Stimulated activated CD4-positive, alpha-beta T cell treated with anti-CD3 and anti-CD28 coated beads, Interleukin-1b, Interleukin-23, amount 100 ng/mL, for 4 hours (primary cell): ENCODE data around the gene ACIN1.

ENCODE experiments used
- DNase-seq, 2 donors: peaks; one replicate each; pipeline ENCODE4 v3.0.0-alpha.2; 2020; ENCODE audit warnings: low read depth in 2 of 2

Gene ACIN1

GRCh38 chr14:23104591-23105347 is 9.8 kb upstream of the ACIN1 start, which contains the start of gene CIROP:
Gene CIROP, minus strand, starts transcription at chr14:23104989. Its CDS starts 69 bp downstream, at chr14:23104920.
- DNase-seq, result no peak

DNA sequence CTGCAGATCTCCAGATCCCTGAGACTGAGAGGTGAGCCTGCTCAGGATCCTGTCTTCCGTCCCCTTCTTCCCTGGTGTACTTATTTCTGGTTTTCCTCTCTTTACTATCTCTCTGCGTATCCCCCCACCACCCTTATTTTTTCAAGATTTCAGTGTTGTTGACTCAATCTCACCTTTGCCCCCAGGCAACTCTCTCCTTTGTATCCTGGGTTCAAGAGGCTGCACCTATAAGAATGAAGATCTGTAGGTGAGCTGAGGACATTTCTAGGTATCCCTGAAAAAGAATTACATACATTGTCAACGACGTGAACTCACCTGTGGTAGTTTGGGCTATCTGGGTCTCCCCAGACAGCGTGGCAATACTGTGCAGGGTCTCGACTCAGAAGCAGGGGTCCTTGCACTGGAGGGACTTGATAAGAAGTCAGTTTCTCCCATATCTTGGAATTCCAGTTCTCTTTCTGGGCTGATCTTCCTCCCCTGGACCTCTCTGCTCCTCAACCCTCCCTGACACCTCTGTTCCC is 9.2 kb upstream of the ACIN1 start:
- DNase-seq, result no peak

DNA sequence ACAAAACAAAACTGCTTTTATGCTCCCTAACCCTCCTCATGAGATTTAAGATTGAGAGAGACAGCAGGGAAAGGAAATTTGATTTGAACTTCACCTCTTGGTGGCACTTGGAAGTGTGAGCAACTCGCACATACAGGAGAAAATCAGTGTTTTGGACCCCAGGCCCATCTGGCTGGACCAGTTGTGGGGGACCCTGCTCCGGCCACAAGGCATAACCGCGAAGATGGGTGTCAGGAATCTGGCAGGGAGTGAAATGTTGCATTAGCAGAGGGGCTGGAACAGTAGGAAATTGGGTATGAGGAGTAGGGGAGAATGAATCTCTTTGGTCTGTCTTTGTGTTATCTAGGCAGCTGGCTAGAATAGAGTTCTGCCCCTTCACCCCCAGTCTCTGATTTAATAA is 8.6 kb upstream of the ACIN1 start:
- no peak for DNase-seq

DNA sequence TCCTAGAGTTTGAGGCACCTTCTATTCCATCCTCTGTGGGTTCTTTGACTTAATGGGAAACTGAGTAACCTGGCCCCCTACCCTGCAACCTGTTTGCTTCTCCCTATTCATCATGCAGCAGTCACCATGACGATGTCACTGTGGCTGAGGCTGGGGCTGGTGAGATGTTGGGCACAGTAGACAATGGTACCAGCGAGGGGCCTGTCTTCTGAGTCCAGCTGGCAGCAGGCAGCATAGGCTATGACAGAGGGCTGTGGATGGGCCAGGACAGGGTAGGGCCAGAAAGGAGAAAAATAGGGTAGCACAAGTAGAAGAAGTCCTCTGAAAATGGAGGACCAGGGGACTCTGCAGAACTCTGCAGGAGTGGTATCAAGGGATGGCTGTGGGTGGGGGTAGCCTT is 7.9 kb upstream of the ACIN1 start:
- no peak for DNase-seq

- no peak for DNase-seq
Observed at GRCh38 chr14:23101986-23102625, 7.2 kb upstream of the ACIN1 start.

DNA sequence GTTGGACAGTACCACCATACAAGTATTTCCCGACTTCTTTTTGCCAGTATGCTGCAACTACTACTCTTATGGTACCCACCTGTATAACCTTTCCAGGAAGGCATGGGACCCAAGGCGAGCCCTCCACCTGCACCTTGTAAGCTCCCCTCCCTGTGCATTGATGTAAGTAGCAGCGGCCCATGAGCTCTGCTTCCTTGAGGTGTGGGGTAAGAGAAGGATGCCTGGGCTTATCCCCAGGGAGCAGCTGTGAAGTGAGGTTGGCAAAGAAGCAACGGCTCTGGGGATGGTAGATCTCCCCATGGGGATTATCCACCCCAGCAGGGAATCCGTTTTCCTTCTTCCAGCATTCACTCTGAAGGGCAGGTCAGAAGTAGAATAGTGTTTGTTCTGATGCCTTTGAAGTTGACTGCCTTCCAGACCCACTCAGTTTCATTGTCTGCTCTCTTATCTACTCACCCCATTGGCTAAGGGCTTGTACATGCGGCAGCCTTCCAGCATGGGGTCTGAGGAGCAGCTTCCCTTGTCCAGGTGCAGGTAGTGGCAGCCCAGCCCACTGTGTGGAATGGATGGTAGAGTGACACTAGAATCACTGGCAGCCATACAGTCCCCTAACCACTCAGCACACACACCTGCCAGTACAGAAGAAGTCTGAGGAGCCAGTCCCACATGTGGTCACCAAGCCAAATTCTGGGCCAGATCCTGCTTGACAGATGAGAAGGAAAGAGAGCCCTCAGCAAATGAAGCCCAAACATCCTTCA is 6.5 kb upstream of the ACIN1 start:
- no peak for DNase-seq

DNA sequence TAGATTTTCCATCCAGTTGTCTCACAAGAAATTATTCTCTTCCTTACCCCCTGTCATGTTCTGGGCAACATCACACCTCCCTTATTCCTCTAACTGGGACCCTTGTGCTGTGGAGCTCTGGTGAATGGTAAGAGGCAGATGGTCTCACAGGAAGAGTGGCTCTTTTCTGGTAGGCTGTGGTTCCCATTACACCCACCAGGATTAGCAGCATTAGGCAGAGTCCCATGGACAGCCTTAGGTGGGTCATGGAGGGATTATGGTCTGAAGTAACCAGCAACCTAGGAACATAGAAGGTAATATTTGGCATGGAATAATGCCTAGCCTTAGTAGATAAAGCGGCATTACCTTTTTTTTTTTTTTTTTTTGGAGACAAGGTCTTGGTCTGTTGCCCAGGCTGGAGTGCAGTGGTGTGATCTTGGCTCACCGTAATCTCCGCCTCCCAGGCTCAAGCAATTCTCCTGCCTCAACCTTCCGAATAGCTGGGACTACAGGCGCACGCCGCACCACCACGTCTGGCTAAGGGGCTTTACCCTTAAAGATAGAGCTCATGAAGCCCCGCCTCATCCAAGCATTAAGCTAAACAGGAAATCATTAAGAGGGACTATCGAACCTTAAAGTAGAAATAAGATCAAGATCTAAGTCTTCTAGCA is 4.4 kb upstream of the ACIN1 start:
- DNase-seq, result no peak

DNA sequence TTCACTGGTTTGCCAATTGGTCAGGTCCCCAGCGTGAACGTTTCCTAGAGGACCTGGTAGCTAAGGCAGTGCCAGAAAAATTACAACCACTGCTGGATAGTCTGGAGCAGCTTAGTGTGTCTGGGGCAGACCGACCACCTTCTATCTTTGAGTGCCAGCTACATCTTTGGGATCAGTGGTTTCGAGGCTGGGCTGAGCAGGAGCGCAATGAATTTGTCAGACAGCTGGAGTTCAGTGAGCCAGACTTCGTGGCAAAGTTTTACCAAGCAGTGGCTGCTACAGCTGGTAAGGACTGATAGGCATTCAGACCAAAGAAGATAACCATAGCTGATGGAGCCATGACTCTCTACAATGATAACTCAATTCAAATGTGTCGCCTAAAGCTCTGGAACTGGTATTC is 2.9 kb upstream of the ACIN1 start:
- no peak for DNase-seq

DNA sequence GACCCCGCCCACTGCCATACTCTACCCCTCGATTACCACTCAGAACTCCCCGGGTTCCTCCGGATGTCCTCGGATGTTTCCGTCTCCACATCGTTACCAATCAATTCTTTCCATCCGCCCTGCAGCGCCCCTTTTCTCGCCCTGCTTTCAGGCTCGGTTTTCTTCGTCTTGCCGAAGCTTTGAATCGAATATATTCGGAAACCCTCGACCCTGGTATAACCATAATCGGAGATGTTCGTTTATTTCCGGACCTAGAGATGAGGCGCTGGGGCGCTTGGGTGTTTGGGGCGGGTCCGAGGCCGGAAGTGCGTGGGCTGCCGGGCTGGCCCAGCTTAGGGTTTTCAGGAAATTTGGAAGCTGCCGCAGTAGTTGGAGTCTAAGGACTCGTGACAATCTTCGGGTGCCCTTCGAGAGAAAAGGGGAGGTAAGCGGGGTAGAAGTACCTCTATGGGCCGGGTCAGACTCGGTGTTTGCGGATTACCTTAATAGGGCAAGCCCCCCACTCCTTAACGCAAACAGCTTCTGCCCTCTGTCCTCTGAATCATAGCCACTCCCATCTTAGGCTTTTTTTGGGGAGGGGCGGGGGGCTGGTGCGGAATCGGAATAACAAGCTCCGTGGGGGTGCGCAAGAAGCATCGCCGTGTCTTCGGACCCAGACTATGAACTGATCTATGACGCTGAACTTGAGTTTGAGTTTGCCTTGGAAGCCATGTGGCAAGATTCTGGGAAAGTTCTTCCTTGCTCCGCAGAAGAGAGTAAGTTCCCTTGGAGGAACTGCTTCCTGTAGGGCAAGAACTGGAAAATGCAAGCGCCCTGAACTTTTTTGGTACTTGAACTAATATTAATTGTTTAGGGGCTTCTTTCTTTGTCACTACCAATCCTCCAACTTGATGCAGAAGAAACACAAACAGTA is 516 bp upstream of the ACIN1 start, which contains the start of gene C14orf119:
Gene C14orf119, plus strand, starts transcription at position 310 of the 913 bp plus-strand sequence. CDS start 2,154 bp downstream, outside the sequence.
- peak; percentile 78 to 98 for DNase-seq

DNA sequence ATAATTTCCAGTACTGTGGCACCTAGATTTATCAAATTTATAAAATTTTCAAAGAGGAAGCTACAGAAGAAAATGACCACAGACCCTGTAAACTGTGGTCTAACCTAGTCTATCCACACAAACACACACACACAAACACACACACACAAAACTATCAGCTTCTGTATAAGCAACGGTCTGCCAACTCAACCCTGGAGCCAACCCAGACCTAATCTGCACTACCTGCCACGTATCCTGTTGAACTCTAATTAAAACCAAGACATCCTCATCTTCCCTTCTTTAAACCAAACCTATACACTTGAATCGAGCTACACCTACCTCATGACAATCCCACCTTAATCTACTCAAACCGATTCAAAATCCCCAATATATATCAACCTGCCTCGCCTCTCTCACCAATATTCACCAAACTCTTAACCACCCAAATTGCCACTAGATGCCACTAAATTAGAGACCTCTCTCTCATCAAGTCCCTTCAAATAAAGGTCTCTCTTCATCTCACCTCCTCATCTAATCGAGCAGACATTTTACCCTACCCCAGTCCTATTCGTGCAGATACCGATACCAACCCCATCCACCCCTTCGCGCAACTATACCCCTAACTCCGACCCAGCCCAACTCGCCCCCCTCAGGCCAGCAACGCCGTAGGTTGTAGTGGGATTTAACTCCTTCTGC is 808 bp downstream of the ACIN1 start:
- no peak for DNase-seq

DNA sequence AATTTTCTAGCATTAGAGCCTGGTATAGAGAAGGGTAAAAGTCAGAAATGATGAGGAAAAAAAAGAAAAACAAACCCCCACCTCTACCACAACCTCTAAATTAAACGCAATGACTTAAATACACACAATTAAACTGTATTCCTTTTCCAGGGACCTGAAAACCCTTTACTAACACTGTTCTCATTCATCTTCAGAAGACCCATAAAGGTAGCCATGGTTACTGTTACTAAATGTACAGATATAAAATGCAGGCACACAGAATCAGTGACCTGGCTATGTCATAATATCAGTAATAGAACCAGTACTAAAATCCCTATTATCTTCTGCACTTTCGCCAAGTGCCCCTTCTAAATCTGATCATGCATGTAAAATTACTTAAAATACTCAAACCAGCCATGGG is 1.4 kb downstream of the ACIN1 start:
- no peak for DNase-seq

DNA sequence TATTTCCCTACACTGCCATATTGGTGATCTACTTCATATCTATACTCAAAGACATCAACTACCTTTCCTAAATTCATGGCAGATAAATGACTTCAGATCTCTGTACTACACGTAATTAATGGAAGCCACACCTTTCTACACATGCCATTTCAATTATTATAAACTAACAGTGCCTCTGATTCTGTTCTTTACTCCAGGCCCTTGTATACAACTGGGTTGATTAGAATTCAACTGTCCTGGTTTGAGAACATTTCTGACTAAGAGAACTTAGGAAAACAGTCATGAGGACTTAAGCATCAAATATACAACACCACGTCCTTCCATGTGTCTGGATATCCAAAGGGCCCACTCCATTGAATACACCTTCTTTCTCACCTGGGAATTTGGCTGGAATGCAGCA is 1.8 kb downstream of the ACIN1 start:
- DNase-seq, result no peak

GRCh38 chr14:23091294-23092225 is 3.4 kb downstream of the ACIN1 start:
- no peak for DNase-seq

GRCh38 chr14:23090254-23090636 is 4.7 kb downstream of the ACIN1 start:
- DNase-seq, result no peak

DNA sequence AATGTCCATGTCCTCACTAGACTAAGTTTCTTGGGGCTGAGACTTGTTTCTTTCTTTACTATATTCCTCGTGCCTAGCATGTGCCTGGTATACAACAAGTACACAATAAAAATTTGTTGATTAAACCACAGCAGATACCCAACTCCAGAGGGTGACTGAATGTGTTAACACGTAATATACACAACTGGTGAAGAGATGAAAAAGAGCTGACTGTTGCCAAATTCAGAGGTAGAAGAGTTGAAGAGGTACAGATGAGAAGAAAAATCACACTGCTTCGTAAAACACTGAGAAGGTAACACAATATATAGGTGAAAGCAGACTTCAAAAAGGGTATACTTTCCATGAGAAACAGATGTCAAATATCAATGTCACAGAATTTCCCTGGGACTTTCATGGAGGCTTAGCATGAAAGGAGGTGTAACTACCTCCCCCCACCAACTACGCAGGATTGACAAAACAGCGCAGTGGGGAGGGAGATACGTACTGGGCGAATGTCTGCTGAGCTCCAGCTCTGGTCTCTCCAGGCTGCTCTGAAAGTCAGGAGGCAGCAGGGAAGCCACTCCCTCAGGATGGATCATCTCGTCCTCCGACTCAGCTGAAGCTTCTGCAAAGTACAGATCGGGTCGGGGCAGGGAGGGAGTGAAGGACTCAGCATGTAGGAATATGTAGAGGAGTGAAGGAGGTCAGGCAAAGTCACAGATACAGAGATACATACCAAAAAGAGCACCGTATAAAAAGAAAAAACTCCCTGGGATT is 5.3 kb downstream of the ACIN1 start:
- DNase-seq, result no peak

GRCh38 chr14:23086565-23086964 is 8.4 kb downstream of the ACIN1 start:
- DNase-seq, result no peak

DNA sequence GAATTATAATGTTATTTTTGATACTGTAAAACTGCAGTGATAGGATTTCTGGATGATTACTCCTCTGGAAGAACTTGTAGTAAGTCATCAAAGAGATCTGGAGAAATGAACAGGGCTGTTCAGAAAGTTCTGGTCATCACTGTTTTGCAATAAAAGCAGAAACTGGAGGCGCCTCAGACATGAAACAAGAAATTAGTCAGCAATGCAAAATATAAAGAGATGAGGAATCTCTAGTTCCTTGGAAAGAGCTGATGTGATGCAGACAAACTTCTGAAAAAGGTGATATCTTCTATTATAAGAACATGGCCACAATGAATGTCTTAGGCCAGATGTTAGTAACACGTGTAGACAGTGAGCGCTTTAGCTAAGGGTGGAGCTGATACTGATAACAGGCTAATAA is 9.5 kb downstream of the ACIN1 start:
- no peak for DNase-seq

- no peak for DNase-seq
Observed at GRCh38 chr14:23080474-23080873, 14.5 kb downstream of the ACIN1 start.
